AG20443 (cell line): ENCODE results near the gene CD109.
"Not testable (repeated sequence)": the region's sequence is repeated elsewhere in the genome, so short reads cannot be mapped to it uniquely, and the experiment has no call there.

Experiments
- DNase-seq: peaks from one replicate; pipeline ENCODE4 v3.0.0; 2012; ENCODE audit warnings: low spot score, mixed read lengths

The CD109 gene

GRCh38 chr6:73695619-73696421 lies at the start of gene CD109:
TSS of gene CD109 (plus strand) at chr6:73696203. CDS start at chr6:73696216, 13 bp downstream.
- DNase-seq = peak; percentile 66

- no peak for DNase-seq
These were observed 47.8 kb upstream of the CD109 start for GRCh38 chr6:73648166-73648565.

- DNase-seq = no peak
These were observed 46.2 kb upstream of the CD109 start for GRCh38 chr6:73649783-73650182.

- DNase-seq = peak; percentile 73
These were observed 43.1 kb upstream of the CD109 start for GRCh38 chr6:73652637-73653570.

GRCh38 chr6:73653571-73654424 lies 42.2 kb upstream of the CD109 start, which contains the start of gene SLC17A5:
TSS of gene SLC17A5 (minus strand) at chr6:73653992. CDS start at chr6:73653886, 106 bp downstream.
- peak; percentile 97 for DNase-seq

GRCh38 chr6:73655341-73655917 lies 40.6 kb upstream of the CD109 start:
- DNase-seq = peak; percentile 16

GRCh38 chr6:73656531-73657145 lies 39.4 kb upstream of the CD109 start:
- no peak for DNase-seq

GRCh38 chr6:73657201-73657600 lies 38.8 kb upstream of the CD109 start:
- no peak for DNase-seq

- no peak for DNase-seq
These were observed 31.3 kb upstream of the CD109 start for GRCh38 chr6:73664701-73665100.

- DNase-seq = no peak
These were observed 30.2 kb upstream of the CD109 start for GRCh38 chr6:73665686-73666319.

- no peak for DNase-seq
These were observed 29.6 kb upstream of the CD109 start for GRCh38 chr6:73666393-73666792.

GRCh38 chr6:73667798-73668197 lies 28.2 kb upstream of the CD109 start:
- no peak for DNase-seq

- DNase-seq = no peak
These were observed 27.0 kb upstream of the CD109 start for GRCh38 chr6:73669005-73669404.

- no peak for DNase-seq
These were observed 23.9 kb upstream of the CD109 start for GRCh38 chr6:73671911-73672685.

GRCh38 chr6:73675466-73676098 lies 20.4 kb upstream of the CD109 start:
- DNase-seq = peak; percentile 82

- no peak for DNase-seq
These were observed 17.0 kb upstream of the CD109 start for GRCh38 chr6:73679009-73679408.

GRCh38 chr6:73679846-73680245 lies 16.2 kb upstream of the CD109 start:
- not testable (repeated sequence) for DNase-seq

- no peak for DNase-seq
These were observed 15.6 kb upstream of the CD109 start for GRCh38 chr6:73680289-73680918.

GRCh38 chr6:73683574-73683973 lies 12.4 kb upstream of the CD109 start:
- DNase-seq = not testable (repeated sequence)
